ENCODE data around the gene PAX7.

PAX7 gene

DNA sequence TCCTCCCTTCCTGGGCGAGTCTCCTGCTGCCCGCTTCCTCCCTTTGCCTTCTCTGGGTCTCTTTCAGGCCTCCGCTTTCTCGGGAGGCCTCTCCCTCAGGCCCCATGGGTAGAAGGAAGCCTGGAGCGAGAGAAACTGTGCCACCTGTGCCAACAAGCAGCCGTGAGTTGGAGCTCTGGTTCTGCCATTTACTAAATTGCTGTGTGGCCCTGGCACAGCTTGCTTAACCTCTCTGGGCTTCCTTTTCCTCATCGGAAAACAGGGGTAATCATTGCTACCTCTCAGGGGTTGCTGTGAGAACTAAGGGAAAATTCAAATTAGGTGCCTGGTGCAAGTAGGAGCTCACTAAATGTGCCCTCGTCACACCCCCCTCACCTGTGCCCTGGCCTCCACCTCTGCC is 80.4 kb downstream of the PAX7 start:
- DNase-seq = no peak

- DNase-seq = no peak
Measured at GRCh38 chr1:18711536-18712251, 81.0 kb downstream of the PAX7 start.

GRCh38 chr1:18712252-18712600 is 81.6 kb downstream of the PAX7 start:
- DNase-seq = no peak

- DNase-seq = no peak
Measured at GRCh38 chr1:18714404-18715175, 83.9 kb downstream of the PAX7 start.

DNA sequence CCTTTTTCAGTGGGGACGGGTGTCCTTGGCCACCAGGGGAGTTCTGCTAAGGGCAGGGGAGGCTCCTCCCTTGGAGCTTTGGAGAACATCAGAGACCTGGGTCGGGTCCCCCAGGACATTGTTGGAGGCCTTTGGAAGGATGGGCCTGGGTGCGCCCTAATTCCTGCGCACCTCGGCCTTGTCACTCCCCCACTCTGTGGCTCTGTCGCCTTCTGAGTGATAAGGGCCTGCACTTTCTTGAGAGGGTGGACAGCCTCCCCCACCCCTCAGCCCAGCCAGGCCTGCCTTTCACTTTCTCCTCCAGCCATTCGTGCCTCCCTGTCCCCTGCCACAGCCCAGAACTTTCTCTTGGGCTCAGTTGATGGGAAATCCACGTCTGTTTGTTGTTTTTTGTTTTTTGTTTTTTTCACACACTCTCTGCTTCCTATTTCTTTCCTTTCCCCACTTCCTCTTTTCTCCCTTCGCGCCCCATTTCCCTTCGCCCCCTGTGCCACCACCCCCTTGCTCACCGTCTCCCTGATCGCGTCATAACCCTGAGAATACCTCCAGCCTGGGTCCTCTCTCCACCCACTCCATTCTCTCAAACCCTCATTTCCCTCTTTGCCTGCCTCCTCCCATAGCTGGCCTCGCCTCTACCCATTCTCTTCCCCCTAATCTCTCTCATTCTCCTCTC is 85.6 kb downstream of the PAX7 start:
- no peak for DNase-seq

DNA sequence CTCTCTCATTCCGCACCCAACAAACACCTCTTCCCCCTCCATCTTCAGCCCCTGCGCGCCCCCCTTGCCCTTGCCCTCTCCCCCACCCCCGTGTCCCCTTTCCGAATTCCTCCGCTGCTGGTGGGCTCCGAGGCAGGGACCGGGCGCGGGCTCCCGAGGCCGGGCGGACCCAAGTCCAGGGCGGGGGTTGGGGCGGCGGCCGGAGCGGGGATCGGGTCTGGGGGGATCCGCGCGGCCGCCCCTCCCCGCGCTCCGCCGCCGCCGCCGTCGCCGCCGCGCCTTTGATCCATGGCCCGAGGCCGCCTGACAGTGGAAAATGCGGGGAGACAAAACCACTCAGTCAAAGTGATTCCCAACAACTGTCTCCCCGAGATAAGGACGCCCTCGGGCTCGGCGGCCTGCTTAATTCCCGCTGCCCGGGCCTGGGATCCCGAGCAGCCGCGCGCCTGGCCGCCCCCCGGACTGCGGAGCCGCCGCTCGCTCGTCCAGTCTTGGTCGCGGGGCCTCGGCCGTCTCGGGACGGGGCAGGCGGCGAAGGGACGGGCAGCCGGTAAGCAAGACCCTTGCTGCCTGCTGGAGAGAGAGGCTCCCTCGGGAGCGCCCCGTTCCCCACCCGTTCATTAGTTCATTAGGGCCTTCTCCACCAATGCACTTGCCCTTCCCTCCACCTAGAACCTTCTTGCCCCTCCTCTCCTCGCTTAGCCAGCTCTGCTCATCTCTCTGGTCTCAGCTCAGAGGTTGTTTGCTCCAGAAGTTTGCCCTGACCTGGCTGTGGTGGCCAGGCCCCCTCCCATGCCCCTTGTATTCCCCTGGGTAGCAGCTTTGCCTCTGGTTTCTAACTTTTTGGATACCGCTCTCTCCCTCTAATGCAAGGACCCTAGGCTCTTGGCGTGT is 86.4 kb downstream of the PAX7 start:
- no peak for DNase-seq

- DNase-seq = no peak
Measured at GRCh38 chr1:18719786-18720451, 89.3 kb downstream of the PAX7 start.

- no peak for DNase-seq
Measured at GRCh38 chr1:18721041-18721440, 90.4 kb downstream of the PAX7 start.

- no peak for DNase-seq
Measured at GRCh38 chr1:18721776-18722175, 91.1 kb downstream of the PAX7 start.

- no peak for DNase-seq
Measured at GRCh38 chr1:18722270-18722669, 91.6 kb downstream of the PAX7 start.

DNA sequence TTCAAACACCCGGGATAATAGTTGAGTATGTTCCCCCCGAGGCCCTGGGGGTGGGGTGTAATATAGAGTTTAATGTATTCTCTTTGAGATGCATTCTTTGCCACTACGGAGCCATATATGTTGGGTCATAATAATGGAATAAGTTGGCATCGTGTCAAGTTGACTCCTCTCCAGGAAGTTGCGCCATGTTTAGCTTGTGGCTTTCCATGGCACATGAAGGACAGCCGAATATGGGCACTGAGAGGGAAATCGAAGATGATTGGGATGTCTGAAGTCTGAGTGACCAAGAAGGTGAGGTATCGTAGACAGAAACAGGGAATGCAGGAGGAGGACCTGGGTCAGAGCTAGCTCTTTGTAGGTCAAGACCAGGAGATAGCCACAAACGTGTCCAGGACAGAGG is 92.6 kb downstream of the PAX7 start:
- no peak for DNase-seq

DNA sequence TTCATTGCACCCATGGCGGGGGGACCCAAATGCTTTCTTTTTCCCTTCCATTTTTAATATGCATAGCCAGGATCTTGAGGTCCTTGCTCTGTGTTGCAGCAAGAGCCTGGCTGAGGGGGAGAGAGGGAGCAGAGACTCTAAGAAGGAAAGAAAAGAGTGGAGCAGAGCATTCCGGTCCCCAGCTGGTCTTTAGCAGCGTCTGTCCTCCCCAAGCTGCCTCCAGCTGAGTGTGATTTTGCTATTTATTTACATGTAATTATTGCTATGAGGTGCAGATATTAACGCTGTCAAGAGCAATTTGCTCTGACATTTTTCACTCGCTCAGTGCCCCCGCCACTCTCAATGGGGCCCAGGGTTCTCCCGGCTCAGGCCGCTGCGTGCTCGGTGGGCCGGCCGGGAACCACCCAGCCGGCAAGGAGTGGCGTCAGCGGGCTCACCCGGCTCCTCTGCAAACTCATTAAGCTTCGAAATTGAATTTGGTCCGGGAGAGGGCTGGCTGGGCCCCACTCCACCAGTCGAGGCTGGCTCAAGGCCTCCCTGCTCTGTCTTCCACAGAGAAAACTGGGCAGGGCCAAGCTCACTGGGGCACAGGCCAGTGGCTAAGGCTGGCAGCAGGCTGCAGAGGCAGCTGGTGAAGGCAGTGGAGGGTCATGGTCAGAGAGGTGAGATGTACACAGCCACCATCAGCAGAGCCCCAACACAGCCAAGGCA is 93.2 kb downstream of the PAX7 start:
- DNase-seq = no peak

GRCh38 chr1:18724801-18725200 is 94.2 kb downstream of the PAX7 start:
- no peak for DNase-seq

DNA sequence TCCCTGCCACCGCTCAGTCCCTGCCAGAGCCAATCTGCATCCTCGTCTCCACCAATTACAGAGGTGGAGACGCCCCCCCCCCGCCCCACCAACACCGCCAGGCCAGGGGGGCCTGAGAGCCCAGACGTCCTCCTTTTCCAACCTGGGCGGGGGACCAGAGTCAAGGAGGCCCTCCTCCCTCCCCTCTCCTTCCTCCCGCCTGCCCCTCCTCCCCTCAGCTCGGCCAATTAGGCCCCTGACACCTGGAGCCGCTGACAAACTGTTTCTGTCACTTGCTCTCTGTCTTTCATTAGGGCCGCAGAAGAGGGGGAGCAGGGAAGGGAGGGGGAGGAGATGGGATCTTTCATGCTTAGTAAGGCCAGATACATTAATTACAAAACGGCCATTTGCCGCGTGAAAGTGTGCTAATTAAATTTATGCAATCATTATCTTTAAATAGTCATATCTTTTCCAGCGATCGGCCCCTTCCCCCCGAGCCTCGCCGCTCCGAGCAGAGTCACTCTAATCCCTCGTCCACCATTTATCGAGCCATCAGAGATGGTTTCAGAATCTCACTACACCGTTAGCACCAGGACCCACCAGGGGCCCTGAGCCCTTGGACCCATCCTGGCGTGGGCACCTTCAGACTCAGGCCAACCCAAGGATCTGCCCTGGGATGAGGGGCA is 94.7 kb downstream of the PAX7 start:
- no peak for DNase-seq

GRCh38 chr1:18726368-18726767 is 95.7 kb downstream of the PAX7 start:
- no peak for DNase-seq

DNA sequence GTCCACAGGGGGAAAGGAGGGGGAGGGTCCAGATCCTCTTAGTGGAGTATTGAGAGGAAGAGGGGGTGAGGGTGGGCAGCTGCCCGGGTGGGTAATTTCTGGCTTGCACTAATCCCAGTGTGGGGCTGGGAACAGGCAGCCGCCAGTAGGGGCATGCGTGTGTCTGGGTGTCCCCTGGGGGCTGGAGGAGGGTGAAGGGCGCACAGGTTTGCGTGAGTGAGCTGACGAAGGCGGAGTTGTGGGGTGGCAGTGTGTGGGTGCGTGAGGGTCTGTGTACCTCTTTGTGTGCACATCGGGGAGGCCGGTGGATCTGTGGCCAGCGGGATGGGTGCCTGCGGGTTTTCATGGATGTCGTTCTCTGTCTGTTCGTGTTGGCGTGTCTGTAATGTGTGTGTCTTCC is 97.3 kb downstream of the PAX7 start:
- DNase-seq = no peak

DNA sequence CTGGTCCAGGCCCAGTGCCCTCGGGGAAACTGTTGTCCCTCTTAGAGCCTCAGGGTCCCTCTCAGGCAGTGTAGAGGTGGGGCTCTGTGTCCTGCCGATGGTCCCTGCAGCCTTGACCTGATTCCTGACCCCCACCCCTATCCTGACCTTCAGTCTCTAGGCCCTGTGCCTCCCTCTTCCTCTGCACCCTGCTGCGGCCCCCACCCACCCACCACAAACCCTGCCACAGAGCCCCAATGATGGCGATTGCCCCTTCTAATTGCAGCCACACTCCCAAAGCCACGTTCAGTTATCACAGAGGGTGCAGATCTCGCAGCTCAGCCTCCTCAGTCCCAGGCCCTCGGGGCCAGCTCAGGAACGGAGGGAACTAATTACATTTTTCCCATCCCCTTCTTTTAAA is 99.7 kb downstream of the PAX7 start:
- no peak for DNase-seq

GRCh38 chr1:18731148-18731547 is 100.5 kb downstream of the PAX7 start:
- DNase-seq = no peak

DNA sequence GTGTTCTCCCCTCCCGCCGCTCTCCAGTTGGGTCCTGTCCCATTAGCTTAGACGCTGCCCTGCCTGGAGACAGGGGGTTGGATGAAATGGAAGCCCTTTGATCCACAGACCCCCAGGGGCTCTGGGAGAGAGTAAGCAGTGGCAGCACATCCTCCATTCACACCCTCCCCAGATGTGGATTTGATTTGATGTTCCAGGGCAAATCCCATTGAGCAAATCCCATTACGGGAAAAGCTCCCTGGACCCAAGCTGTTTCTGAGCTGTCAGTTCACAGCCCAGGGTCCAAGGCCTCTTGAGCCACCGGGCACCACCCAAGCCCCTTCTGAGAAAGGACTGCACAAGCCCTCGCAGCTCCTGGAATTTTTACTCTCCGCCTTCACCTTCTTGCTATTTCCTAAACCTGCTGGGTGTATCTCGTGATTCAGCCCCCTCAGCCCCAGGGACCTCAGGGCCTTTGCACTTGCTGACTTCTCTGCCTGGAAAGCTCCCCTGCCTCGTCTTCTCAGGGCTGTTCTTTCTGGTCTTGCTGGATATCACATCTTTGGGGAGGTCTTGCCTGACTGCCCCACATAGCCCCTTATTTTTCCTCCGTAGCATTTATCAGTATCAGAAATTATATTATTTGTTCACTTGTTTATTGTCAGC is 101.1 kb downstream of the PAX7 start:
- DNase-seq = no peak

- DNase-seq = no peak
Measured at GRCh38 chr1:18732686-18733085, 102.0 kb downstream of the PAX7 start.

DNA sequence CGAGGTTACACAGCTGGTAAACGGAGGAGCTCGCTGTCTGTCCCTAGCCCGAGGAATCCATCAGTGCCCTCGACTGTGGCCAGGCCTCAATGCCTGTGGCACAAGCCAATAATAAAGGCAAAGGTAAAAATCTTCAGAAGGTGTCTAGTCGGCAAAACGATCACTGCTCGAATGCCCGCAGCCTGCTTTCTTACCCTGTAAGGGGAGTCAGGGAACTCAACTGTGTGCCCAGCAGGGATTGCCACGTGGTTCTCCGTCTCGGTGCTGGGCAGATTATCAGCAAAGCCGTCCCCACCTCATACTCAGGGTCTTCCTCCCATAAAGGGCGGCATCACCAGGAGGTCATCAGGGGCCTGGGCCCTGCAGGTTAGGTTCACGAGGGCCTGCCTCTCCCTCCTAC is 103.4 kb downstream of the PAX7 start:
- DNase-seq = no peak
